AG10803 (cell line): Measurements from ENCODE around the gene MAGEB3.

Experiments used
- DNase-seq: peaks from one replicate; pipeline ENCODE4 v3.0.0; 2010; ENCODE audit warnings: low read depth
- H3K4me3 ChIP-seq: 2 replicates; pipeline ENCODE4 v1.5.1; 2011; ENCODE audit warnings: mild to moderate bottlenecking, low read length, control low read depth
- TF ChIP-seq, protein P1 (sequence below): conservative IDR thresholded peaks from 2 replicates; pipeline ENCODE4 v1.5.1; 2011; ENCODE audit warnings: mild to moderate bottlenecking, low read length, control low read depth, inconsistent platforms

MAGEB3 gene

DNA sequence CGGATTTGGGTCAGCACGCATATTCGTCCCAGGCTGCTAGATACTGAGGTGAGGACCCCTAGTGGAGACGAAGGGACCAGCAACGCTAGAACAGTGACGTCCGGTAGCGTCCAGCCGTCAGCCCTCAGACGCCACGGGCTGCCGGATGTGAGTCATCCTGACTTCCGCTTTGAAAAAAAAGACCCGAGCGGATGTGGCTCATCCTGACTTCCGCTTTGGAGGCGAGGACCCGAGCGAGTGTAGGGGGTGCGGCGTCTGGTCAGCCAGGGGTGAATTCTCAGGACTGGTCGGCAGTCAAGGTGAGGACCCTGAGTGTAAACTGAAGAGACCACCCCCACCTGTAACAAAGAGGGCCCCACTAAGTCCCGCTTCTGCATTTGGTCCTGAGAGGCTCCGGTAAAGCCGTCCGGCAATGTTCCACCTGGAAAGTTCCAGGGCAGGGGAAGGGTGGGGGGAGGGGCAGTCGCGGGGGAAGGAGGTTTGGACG lies 15.1 kb upstream of the MAGEB3 start, which contains the start of gene MAGEB2:
TSS of gene MAGEB2 (plus strand) at position 207 of the 487 bp plus-strand sequence. CDS start 3,018 bp downstream, outside the sequence.
- no peak for DNase-seq
- H3K4me3 ChIP-seq: no peak within 1 kb of the TSS
- TF ChIP-seq, protein P1, sequence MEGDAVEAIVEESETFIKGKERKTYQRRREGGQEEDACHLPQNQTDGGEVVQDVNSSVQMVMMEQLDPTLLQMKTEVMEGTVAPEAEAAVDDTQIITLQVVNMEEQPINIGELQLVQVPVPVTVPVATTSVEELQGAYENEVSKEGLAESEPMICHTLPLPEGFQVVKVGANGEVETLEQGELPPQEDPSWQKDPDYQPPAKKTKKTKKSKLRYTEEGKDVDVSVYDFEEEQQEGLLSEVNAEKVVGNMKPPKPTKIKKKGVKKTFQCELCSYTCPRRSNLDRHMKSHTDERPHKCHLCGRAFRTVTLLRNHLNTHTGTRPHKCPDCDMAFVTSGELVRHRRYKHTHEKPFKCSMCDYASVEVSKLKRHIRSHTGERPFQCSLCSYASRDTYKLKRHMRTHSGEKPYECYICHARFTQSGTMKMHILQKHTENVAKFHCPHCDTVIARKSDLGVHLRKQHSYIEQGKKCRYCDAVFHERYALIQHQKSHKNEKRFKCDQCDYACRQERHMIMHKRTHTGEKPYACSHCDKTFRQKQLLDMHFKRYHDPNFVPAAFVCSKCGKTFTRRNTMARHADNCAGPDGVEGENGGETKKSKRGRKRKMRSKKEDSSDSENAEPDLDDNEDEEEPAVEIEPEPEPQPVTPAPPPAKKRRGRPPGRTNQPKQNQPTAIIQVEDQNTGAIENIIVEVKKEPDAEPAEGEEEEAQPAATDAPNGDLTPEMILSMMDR: no peak

DNA sequence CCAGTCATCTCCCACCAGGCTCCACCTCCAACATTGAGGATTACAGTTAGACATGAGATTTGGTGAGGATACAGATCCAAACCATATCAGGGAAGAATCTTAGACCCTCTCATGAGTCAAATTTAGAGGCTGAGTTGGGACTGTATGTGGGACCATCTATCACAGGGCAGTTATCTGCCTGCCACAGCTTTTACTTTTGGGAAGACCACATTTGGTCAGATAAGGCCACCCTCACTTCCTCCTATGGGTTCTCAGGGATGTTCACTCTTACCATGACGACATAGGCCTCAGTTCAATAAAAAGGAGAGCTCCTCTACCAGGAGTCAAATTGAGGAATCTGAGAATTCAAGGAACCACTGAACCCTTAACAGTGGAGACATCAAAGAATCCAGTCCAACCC lies 13.0 kb upstream of the MAGEB3 start:
- DNase-seq: no peak

DNA sequence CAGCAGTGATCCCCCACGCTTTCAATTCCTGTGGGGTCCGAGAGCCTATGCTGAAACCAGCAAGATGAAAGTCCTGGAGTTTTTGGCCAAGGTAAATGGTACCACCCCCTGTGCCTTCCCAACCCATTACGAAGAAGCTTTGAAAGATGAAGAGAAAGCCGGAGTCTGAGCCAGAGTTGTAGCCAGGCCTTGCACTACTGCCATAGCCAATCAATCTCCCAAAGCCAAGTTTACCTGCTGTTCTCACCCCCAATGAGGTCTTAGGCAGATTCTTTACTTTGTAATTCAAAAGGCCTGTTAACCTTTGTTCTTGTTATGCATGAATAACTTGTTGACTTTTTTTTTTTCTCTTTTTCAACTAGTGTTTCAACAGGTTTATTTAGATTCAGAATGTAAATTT lies 11.1 kb upstream of the MAGEB3 start:
- no peak for DNase-seq
- TF ChIP-seq, protein P1: no peak
- no peak overlapping the region for H3K4me3 ChIP-seq

More for the DNA sequence above, 13.0 kb upstream of the MAGEB3 start:
- TF ChIP-seq, protein P1: no peak
- H3K4me3 ChIP-seq: no peak overlapping the region

DNA sequence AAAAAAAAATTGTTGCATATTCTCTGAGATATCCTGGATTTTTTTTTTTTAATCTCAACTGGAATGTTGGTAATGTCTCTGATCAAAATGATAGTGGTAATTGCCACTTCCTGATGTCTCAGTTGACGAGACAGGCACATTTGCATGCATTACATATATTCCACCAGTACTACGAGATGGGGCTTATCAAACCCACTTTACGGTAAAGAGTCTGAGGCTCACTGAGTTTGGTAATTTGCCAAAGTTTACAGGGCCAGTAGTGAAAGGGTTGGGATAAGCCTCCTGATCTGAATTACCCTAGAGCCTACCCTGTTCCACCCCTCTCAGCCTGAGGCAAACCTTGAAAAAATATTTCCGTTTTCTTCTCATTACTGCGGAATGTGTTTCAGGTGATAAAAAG lies 9.8 kb upstream of the MAGEB3 start:
- no peak overlapping the region for H3K4me3 ChIP-seq
- DNase-seq: no peak
- TF ChIP-seq, protein P1: no peak

DNA sequence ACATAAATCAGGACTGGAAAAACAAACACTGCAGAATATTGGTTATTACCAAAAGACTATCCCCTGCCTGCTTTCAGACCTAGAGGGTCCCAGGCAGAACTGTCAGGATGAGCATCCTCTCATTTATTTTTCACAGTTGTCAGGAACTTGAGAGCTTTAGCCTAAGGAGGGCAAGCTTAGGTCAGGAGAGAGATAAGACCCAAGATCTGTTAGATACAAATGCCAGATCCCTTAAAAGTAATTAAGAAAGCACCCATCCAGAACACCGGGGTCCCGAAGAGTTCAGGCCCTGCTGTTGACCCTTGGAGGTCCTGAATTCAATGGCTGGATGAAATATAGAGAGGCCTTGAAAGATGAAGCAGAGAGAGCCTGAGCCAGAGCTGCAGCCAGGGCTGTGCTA lies 5.9 kb upstream of the MAGEB3 start:
- no peak overlapping the region for H3K4me3 ChIP-seq
- TF ChIP-seq, protein P1: no peak

DNA sequence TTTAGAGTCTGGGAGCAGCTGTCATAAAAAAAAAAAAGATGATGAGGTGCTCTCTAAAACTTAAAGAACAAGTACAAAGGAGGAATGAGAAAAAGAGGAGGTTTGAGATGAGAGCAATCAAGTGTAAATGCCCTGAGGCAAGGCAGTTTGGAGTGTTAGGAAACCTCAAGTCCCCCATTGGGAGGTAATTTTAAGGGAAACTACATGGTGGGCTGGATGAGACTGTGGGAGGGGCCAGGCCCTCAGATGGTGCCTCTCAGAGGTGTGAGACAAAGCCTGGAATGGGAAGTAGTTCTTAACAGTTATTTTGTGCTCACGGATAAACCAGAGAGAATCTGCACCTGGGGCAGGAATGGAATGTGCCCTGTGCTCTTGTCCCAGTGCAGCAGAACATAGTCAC lies 1.9 kb upstream of the MAGEB3 start:
- no peak overlapping the region for H3K4me3 ChIP-seq
- TF ChIP-seq, protein P1: no peak
- DNase-seq: no peak

More for the DNA sequence above, 5.9 kb upstream of the MAGEB3 start:
- no peak for DNase-seq

DNA sequence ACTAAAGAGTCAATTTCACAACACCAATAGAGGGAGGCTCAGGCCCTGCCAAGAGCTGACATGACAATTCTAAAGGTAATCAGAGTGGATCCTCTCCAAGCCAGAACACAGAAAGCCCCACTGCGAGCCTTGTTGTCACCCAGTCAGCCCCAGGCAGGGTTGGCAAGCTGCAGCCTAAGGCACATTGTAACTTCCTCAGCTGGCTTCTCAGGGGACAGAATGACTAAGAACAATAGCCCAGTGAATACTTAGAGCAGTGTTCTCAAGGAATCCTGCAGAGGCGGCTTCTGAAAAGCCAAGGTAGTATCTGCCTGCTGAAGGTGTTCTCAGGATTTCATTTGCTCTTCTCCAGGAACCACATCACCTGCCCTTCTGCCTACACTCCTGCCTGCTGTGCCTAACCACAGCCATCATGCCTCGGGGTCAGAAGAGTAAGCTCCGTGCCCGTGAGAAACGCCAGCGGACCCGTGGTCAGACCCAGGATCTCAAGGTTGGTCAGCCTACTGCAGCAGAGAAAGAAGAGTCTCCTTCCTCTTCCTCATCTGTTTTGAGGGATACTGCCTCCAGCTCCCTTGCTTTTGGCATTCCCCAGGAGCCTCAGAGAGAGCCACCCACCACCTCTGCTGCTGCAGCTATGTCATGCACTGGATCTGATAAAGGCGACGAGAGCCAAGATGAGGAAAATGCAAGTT lies 11.4 kb downstream of the MAGEB3 start, which contains the start of gene MAGEB4:
TSS of gene MAGEB4 (plus strand) at position 277 of the 692 bp plus-strand sequence. CDS start at position 413, 136 bp downstream.
- TF ChIP-seq, protein P1: no peak
- no peak within 1 kb of the TSS for H3K4me3 ChIP-seq
- no peak for DNase-seq
